ENCODE data around the gene ZMYM2. TPM values are rescaled to one million over a fixed set of nuclear protein-coding genes. Genes with fewer than 3 reads are reported as not detected.

The ZMYM2 gene
- total and polyA plus RNA-seq, 2 donors (not counting 1 experiment from before 2014, with no cell fraction given): 37.3 to 63.4 TPM

GRCh38 chr13:19952850-19953249, 5.7 kb upstream of the ZMYM2 start:
- no peaks in the 10 kb centered on the region for H3K9me3 ChIP-seq (ENCODE audit: control insufficient read depth, insufficient read depth, low read depth, low read length)
- H3K27ac ChIP-seq (ENCODE audit: insufficient read depth, low read length): no peak overlapping the region
- no peak for DNase-seq (ENCODE audit: low read depth in 2 of 2)
- no peak for TF ChIP-seq EZH2 (IDR thresholded peaks at IDR 0.05; ENCODE audit: low read length, missing control alignments)
- TF ChIP-seq, protein P1, sequence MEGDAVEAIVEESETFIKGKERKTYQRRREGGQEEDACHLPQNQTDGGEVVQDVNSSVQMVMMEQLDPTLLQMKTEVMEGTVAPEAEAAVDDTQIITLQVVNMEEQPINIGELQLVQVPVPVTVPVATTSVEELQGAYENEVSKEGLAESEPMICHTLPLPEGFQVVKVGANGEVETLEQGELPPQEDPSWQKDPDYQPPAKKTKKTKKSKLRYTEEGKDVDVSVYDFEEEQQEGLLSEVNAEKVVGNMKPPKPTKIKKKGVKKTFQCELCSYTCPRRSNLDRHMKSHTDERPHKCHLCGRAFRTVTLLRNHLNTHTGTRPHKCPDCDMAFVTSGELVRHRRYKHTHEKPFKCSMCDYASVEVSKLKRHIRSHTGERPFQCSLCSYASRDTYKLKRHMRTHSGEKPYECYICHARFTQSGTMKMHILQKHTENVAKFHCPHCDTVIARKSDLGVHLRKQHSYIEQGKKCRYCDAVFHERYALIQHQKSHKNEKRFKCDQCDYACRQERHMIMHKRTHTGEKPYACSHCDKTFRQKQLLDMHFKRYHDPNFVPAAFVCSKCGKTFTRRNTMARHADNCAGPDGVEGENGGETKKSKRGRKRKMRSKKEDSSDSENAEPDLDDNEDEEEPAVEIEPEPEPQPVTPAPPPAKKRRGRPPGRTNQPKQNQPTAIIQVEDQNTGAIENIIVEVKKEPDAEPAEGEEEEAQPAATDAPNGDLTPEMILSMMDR (conservative IDR thresholded peaks at IDR 0.05 in 1 of 2, IDR thresholded peaks at IDR 0.05 in 1 of 2; ENCODE audit: low read depth in 1 of 2, low read length in 2 of 2): no peak
- H3K79me2 ChIP-seq (ENCODE audit: control insufficient read depth, insufficient read depth, low read length): no peaks in the 10 kb centered on the region
- no peaks in the 10 kb centered on the region for H4K20me1 ChIP-seq (ENCODE audit: control insufficient read depth, extremely low read depth, insufficient read depth, low read length)
- no peaks in the 10 kb centered on the region for H3K27me3 ChIP-seq (ENCODE audit: control insufficient read depth, insufficient read depth, low read length)
- no peak overlapping the region for H3K4me2 ChIP-seq (ENCODE audit: extremely low read depth, insufficient read depth, low read length)
- H3K36me3 ChIP-seq (ENCODE audit: control insufficient read depth, insufficient read depth, low read length): no peaks in the 10 kb centered on the region
- H2AFZ ChIP-seq (ENCODE audit: low read length): no peak overlapping the region
- no peak overlapping the region for H3K9ac ChIP-seq (ENCODE audit: insufficient read depth, low read length)
- H3K4me3 ChIP-seq (replicated peaks in 1 of 4; ENCODE audit: control extremely low read depth in 1 of 4, insufficient read depth in 1 of 4, low read depth in 3 of 4, low read length in 4 of 4): no peak overlapping the region
- no peaks in the 10 kb centered on the region for H3K4me1 ChIP-seq (ENCODE audit: control insufficient read depth, extremely low read depth, insufficient read depth, low read length)

- Histone ChIP-seq H3K4me3 (replicated peaks in 1 of 4; ENCODE audit: control extremely low read depth in 1 of 4, insufficient read depth in 1 of 4, low read depth in 3 of 4, low read length in 4 of 4) (no peak overlapping the region), H3K9ac (ENCODE audit: insufficient read depth, low read length) (no peak overlapping the region), H3K79me2 (ENCODE audit: control insufficient read depth, insufficient read depth, low read length) (peaks cover 14% of the 10 kb centered on the region), H4K20me1 (ENCODE audit: control insufficient read depth, extremely low read depth, insufficient read depth, low read length) (no peaks in the 10 kb centered on the region), H3K4me2 (ENCODE audit: extremely low read depth, insufficient read depth, low read length) (no peak overlapping the region), H3K27ac (ENCODE audit: insufficient read depth, low read length) (no peak overlapping the region), H3K27me3 (ENCODE audit: control insufficient read depth, insufficient read depth, low read length) (no peaks in the 10 kb centered on the region), H3K4me1 (ENCODE audit: control insufficient read depth, extremely low read depth, insufficient read depth, low read length) (no peaks in the 10 kb centered on the region), H2AFZ (ENCODE audit: low read length) (no peak overlapping the region), H3K9me3 (ENCODE audit: control insufficient read depth, insufficient read depth, low read depth, low read length) (no peaks in the 10 kb centered on the region), H3K36me3 (ENCODE audit: control insufficient read depth, insufficient read depth, low read length) (no peaks in the 10 kb centered on the region)
- no peak for DNase-seq (ENCODE audit: low read depth in 2 of 2)
- TF ChIP-seq, protein P1 (conservative IDR thresholded peaks at IDR 0.05 in 1 of 2, IDR thresholded peaks at IDR 0.05 in 1 of 2; ENCODE audit: low read depth in 1 of 2, low read length in 2 of 2): no peak
- no peak for TF ChIP-seq EZH2 (IDR thresholded peaks at IDR 0.05; ENCODE audit: low read length, missing control alignments)
Observed at GRCh38 chr13:19955873-19956559, 2.5 kb upstream of the ZMYM2 start.

- TF ChIP-seq, protein P1 (conservative IDR thresholded peaks at IDR 0.05 in 1 of 2, IDR thresholded peaks at IDR 0.05 in 1 of 2; ENCODE audit: low read depth in 1 of 2, low read length in 2 of 2): peak; percentile 59 to 75
- no peak for TF ChIP-seq EZH2 (IDR thresholded peaks at IDR 0.05; ENCODE audit: low read length, missing control alignments)
- H3K36me3 ChIP-seq (ENCODE audit: control insufficient read depth, insufficient read depth, low read length): no peaks in the 10 kb centered on the region
- DNase-seq (ENCODE audit: low read depth in 2 of 2): peak; percentile 81 to 85
- no peaks in the 10 kb centered on the region for H4K20me1 ChIP-seq (ENCODE audit: control insufficient read depth, extremely low read depth, insufficient read depth, low read length)
- peak overlapping the region; percentile 69 for H3K9ac ChIP-seq (ENCODE audit: insufficient read depth, low read length)
- H2AFZ ChIP-seq (ENCODE audit: low read length): peak overlapping the region; percentile 69
- peak overlapping the region; percentile 16 to 60 (median 39) for H3K4me3 ChIP-seq (replicated peaks in 1 of 4; ENCODE audit: control extremely low read depth in 1 of 4, insufficient read depth in 1 of 4, low read depth in 3 of 4, low read length in 4 of 4)
- no peaks in the 10 kb centered on the region for H3K9me3 ChIP-seq (ENCODE audit: control insufficient read depth, insufficient read depth, low read depth, low read length)
- peaks cover 25% of the 10 kb centered on the region for H3K79me2 ChIP-seq (ENCODE audit: control insufficient read depth, insufficient read depth, low read length)
- H3K4me1 ChIP-seq (ENCODE audit: control insufficient read depth, extremely low read depth, insufficient read depth, low read length): peaks cover 4% of the 10 kb centered on the region
- H3K27ac ChIP-seq (ENCODE audit: insufficient read depth, low read length): peak overlapping the region; percentile 73
- H3K27me3 ChIP-seq (ENCODE audit: control insufficient read depth, insufficient read depth, low read length): no peaks in the 10 kb centered on the region
- H3K4me2 ChIP-seq (ENCODE audit: extremely low read depth, insufficient read depth, low read length): peak overlapping the region; percentile 42
Observed at GRCh38 chr13:19957320-19958154, 990 bp upstream of the ZMYM2 start.

All from fibroblast of lung (primary cell).